ENCODE data around the gene FLT3.

The FLT3 gene

GRCh38 chr13:27979765-27980279, 120.6 kb downstream of the FLT3 start:
- TF ChIP-seq CTCF (conservative IDR thresholded peaks at IDR 0.05) = no peak
- H3K27ac ChIP-seq = no peak overlapping the region

- H3K27ac ChIP-seq = no peak overlapping the region
- TF ChIP-seq CTCF (conservative IDR thresholded peaks at IDR 0.05) = no peak
These were observed 121.3 kb downstream of the FLT3 start for GRCh38 chr13:27979001-27979643.

- H3K27ac ChIP-seq = no peak overlapping the region
- TF ChIP-seq CTCF (conservative IDR thresholded peaks at IDR 0.05) = no peak
These were observed 121.9 kb downstream of the FLT3 start for GRCh38 chr13:27978301-27978968.

- no peak for TF ChIP-seq CTCF (conservative IDR thresholded peaks at IDR 0.05)
- no peak overlapping the region for H3K27ac ChIP-seq
These were observed 122.7 kb downstream of the FLT3 start for GRCh38 chr13:27977476-27978300.

GRCh38 chr13:27976362-27977091, 123.8 kb downstream of the FLT3 start:
- H3K27ac ChIP-seq = no peak overlapping the region
- no peak for TF ChIP-seq CTCF (conservative IDR thresholded peaks at IDR 0.05)

GRCh38 chr13:27975564-27976361, 124.6 kb downstream of the FLT3 start:
- H3K27ac ChIP-seq = no peak overlapping the region
- no peak for TF ChIP-seq CTCF (conservative IDR thresholded peaks at IDR 0.05)
